NCI-H2227 (cell line): Measurements from ENCODE around the gene NKD2.
"Not testable (repeated sequence)": the region's sequence is repeated elsewhere in the genome, so short reads cannot be mapped to it uniquely, and the experiment has no call there.

Experiments used
- DNase-seq: peaks from one replicate; lab custom pipeline; 2025; ENCODE audit not compliant: unreplicated experiment; lab: John Stamatoyannopoulos, UW

Gene NKD2

DNA sequence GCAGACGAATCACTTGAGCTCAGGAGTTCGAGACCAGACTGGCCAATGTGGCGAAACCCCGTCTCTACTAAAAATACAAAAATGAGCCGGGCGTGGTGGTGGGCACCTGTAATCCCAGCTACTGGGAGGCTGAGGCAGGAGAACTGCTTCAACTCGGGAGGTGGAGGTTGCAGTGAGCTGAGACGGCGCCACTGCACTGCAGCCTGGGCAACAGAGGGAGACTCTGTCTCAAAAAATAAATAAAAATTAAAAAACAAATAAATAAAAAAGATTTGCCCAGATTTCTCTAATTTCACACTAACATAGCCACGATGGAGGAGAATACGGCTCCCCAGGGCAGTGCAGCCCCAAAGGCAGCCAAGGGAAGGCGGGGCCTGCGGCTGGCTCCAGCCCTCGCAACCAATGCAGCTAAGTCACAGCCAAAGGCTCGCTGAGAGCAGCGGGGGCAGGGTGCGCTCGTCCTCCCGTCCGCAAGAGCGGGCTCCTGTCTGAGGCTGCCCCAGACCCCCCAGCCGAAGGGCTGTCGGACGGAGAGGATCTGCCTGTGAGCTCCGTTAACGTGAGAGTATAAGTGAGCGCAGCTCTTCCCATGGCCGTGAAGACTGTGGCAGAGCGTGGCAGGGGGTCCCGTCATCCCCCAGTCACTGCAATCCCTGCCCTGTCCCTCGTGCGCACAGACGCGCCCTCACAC lies 59.7 kb downstream of the NKD2 start:
- no peak for DNase-seq

DNA sequence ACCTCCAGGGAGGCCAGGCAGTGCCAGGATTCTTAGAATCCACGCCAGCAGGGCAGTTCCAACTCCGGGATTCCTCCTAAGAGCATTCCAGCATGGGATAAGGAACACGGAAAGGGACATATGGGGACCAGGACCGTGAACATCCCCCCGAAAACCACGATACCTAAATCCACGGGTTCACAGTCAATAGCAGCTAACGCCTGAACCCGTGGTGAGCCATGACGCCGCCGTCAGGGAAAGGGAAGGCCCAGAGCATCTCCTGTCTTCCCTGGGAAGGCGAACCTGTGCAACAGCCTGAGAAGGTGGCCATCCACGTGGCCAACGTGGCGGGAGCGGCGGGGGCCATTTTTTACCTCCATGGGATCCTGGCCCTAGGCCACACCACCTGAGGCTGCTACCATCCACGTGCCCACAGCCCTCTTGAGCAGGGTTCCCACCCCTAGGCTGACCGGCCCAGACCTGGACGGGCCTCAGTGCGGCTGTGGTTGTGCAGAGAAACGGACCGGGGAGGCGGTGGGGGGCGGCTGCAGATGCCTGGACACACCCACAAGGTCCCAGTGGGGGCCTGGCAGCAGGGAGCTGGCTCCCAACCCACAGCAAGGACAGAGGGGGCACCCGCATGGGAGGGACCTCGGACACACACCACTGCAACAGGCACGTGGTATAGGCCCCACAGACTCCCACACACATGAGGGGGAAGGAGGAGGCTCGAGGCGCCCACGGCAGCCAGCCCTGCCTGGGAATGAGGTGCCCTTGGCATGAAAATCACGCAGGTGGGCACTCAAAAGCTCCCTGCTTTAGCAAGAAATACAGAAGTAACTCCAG lies 60.5 kb downstream of the NKD2 start:
- no peak for DNase-seq

DNA sequence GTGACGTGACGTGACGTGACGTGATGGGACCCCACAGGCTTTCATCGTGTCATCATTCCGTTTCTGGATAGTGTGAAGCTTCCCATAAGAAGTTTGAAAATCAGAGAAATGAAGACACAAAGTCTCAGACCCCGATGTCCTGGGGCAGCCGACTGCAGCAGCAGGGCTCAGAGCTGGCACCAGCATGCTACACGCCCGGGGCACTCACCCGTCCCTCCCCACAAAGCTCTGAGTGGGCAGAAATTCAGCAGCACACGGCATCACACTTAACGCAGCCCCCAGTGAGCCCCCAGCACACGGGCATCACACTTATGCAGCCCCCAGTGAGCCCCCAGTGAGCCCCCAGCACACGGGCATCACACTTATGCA lies 61.1 kb downstream of the NKD2 start:
- DNase-seq, result no peak

DNA sequence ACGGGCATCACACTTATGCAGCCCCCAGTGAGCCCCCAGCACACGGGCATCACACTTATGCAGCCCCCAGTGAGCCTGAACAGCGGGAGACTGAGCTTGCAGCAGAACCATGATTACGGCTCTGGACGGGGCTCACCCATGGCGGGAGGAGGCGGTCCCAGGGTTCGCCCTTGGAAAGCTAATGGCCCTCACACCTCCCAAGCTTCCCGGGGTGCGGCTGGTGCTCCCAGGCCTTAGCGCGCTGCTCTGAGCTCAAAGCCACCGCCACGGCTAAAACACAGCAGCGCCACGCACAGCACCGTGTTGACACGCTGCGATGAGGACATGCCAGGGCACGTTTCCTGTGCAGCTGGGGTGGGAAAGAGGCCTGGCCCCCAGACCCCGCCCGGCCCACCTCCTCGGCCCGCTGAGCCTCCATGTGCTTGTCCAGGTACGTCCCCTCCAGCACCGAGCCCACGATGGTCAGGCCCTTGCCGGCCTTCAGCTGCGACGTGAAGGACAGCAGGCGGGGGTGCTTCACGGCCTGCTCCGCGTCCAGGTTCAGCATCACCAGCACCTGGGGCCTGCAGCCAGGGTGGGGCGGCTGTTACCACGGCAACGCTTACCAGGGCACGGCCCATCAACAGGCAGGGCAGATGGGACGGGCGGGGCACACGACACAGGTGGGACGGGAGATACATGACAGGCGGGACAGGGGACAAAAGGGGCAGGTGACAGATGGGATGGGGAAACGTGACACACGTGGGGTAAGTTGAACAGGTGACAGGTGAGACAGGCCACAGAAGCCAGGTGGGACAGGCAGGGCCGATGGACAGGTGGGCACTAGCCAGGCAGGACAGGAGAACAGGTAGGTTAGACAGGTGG lies 64.9 kb downstream of the NKD2 start:
- no peak for DNase-seq

DNA sequence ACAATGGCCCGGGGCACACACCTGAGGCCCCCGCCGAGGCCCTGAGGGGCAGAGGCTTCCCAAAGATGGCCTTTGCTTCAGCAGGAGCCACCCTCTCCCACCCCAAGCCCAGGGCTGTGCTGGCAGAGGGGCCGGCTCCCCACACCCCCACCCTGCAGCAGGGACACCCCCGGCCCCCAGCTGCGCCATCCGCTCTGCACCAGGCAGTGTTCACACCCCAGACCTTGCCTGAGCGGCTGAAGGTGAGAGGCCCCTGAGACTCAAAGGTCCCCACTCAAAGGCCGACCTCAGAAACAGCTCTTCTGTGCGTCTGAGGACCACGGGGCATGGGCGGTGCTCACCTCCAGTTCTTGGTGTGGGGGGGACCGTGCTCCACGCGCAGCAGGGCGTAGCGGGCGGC lies 65.6 kb downstream of the NKD2 start:
- no peak for DNase-seq

DNA sequence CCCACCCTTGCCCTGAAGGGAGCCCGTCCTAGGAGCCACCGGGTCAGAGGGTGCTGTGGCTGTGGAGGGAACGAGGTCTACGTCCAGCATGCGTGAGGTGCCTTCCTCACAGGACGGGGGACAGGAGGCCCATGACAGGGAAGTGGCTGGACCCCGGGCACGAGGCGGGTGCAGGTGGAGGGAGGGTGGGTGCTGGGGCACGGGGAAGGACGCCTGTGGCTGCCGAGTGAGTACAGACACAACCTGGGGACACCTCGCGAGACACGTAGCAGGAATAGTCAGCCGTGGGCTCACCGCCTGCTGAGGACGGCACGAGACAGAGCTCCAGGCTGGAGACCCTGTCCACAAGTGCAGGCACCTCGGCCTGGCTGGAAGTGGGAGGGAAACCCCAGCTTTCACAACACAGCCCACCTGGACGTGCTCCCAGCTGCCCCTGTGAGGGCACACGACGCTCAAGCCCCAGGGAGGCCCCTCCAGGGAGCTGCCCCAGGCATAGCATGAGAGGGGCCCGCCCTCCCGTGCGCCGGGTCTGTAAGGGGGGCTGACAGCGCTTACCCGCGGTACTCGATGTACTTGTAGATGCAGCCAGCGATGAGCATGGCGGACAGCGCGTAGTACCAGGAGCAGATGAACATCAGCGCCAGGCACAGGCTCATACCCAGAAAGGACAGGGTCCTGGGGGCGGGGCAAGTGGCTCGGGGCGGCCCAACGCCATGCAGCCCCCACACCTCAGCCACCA lies 66.4 kb downstream of the NKD2 start:
- DNase-seq, result no peak

DNA sequence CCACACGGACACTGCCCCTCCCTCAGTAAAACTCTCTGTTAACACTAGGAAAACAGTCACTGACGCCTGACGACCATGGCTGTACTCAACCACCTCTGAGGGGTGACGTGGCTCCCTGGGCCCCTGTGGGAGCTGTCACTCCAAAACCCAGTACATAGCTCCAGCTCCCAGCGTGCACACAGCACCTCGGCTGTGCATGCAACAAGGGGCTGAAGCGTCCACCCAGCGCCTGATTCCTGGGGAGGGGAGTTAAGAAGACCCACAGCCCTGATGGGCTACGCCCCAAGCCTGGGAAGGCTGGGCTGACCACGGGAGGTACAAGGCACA lies 66.9 kb downstream of the NKD2 start:
- DNase-seq, result no peak

DNA sequence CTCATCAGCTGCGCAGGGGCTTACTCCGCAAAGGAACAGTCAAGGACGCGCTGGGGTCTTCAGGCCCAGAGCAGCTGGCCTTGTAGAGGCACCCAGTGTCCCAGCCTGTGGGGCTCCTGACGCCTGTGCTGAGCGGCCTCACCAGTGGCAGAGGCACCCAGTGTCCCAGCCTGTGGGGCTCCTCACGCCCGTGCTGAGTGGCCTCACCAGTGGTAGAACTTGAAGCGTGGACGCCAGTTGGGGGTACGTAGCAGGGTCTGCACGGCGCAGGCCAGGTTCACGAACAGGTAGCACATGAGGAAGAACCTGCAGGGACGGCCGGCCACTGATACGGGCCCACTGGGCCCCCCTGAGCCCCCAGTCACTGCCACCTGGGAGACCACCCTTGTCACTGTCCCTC lies 67.3 kb downstream of the NKD2 start:
- no peak for DNase-seq

DNA sequence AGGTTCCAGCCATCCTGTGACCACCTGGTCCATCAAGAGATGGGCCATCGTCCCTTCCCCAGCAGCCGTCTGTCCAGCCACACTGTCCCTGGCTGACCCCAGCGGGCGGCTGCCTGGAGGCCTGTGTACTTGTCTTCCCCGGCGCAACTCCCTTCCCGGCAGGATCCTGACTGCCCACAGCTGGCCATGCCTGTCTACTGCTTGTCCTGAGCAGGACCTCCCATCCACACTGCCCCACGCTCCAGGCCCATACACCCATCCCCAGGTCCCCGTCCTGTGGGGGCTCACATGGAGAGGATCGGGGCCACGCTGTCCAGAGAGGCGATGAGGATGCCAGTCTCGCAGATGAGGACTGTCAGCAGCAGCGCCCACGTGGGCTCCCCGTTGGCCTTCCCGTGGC lies 67.8 kb downstream of the NKD2 start:
- no peak for DNase-seq

DNA sequence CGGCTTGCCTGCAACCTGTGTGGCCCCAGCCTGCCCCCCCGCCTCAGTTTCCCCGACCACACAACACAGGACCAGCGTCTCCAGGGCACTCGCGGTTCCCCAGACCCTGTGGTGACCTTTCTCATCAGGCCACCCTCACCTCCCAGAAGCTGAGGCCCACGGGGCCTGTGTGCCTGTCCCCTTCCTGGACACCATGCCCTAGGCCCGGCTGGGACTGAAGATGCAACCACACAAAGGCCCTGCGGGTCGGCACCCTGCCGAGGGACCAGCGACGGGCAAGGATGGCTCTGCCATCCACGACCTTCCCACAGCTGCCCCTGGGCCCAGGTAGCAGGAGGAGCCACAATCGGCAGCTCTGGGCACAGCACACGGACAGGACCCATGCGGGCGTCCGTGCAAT lies 68.4 kb downstream of the NKD2 start:
- DNase-seq, result no peak

DNA sequence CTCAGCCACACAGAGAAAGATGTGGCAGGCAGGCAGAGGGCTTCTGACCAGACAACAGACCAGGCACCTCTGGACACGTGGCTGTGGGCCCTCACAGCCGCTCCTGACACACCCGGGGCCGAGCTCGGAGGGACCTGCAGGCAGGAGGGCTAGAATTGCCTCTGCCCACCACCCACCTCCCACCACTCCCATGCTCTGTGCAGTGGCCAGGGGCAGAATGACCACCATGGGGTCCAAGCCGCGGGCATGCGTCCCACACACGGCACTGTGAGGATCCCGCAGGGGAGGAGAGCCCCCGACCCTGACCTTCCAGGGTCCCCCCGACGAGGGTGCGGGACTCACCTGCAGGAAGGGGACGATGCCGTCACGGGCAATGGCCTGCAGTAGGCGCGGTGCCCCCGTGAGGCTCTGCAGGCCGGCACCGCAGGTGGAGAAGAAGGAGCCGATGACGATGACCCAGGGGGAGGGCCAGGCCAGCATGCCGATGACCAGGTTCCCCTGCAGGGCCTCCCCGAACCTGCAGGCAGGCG lies 69.0 kb downstream of the NKD2 start:
- no peak for DNase-seq

DNA sequence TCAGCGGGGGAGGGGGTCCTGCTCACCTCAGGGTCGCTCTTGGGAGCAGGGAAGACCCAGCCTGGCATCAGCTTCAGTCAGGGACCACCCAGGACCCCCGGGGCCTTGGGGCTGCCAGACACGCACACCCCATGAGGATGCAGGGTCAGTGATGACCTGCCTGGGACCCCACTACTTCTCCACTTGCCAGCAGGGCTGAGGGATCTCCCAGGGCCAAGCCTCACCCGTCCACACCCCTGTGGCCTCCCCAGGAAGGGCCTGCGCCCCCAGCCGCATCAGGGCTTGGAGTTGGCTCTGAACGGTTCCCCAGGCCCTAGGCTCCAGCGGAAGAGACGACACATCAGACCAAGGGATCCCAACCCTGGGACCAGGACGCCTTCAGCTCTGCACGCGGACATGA lies 69.6 kb downstream of the NKD2 start:
- DNase-seq, result no peak

DNA sequence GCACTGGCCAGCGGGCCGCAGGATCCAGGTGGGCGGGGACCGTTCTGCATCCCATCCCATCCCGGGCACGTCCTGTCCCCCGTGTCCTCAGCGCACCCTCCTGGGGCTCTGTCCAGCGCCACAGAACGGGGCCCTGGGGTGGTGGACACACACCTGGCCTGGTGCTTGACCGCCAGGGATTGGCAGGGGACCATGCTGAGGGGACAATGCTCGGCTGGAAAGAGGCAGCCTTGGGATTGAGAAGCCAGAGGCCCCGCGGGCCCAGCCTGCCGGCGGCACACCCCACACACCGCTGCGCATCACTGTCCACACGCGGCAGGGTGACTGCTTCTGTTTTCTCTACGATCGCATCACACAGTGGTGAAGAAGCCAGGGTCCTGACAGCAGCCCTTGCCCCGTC lies 70.2 kb downstream of the NKD2 start:
- no peak for DNase-seq

DNA sequence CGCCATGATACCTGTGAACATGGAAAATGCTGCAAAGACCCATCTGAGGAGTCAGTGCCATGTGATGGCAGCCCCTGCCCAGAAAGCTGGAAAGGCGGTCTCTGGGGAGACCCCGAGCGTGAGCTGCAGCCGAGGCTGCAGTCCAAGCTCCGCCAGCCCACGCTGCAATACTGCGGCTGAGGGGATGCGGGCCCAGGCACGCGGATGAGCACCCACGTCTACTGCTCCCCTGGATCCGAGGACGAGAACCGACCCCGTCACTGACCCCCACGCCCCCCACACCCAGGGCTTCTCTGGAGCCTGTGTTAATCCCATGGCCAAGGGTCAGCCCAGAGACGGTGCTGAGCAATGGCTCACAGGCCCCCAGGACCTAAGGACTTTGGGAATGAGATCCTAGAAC lies 70.9 kb downstream of the NKD2 start:
- DNase-seq, result no peak

DNA sequence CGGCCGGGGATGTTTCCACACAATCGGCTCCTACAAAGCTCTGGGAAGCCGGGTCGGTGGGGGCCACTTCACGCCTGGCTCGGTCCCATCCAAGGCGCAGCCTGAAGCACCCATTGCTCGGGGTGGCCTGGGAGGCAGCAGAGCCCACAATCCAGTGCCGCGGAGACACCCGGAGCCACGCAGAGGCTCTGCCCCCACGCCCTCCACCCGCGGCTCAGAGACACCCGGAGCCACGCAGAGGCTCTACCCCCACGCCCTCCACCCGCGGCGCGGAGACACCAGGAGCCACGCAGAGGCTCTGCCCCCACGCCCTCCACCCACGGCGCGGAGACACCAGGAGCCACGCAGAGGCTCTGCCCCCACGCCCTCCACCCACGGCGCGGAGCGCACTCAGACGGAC lies 71.4 kb downstream of the NKD2 start:
- no peak for DNase-seq

DNA sequence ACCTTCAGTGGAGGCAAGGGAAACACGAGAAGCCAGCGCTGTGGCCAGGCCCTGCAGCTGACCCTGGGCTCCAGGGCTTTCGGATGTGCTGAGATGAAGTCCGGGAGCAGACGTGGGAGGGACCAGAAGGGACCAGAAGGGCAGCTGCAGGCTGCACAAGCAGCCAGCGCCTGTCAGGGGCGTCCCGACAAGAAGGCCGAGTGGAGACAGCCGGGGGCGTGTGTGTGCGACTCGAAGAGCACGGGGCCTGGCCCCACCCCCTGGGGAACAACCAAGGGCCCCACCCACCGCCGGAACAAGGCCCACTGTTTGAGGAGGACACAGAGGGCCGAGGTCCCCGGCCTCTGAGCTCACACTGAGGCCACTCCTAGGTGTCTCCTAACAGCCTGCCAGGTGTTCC lies 71.8 kb downstream of the NKD2 start:
- DNase-seq, result no peak

DNA sequence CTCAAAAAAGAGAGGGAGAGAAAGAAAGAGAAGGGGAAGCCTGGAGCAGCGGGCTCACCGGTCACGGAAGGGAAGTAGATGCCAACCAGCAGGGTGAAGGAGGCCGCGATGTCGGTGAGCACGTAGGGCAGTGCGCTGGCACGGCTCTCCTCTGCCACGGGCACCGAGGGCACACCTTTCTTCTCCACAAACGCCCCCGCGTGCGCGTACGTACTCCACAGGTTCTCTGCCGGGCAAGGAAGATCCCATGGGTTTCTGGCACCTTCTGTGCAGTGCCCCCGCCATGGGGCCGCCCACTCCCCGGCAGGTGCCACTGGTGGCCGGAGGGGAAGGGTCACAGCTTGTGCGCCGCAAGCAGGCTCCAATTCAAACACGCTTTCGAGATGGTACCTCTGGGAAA lies 72.9 kb downstream of the NKD2 start:
- no peak for DNase-seq

DNA sequence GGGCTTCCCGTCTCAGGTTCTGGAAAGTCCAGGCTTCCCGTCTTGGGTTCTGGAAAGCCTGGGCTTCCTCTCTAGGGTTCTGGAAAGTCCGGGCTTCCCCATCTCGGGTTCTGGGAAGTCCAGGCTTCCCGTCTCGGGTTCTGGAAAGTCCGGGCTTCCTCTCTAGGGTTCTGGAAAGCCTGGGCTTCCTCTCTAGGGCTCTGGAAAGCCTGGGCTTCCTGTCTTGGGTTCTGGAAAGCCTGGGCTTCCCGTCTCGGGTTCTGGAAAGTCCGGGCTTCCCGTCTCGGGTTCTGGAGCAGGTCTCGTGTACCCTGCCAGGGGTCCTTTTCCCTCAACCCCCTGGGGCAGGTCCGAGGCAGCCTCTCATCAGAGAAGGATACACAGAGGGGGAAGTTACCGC lies 74.4 kb downstream of the NKD2 start:
- not testable (repeated sequence) for DNase-seq

DNA sequence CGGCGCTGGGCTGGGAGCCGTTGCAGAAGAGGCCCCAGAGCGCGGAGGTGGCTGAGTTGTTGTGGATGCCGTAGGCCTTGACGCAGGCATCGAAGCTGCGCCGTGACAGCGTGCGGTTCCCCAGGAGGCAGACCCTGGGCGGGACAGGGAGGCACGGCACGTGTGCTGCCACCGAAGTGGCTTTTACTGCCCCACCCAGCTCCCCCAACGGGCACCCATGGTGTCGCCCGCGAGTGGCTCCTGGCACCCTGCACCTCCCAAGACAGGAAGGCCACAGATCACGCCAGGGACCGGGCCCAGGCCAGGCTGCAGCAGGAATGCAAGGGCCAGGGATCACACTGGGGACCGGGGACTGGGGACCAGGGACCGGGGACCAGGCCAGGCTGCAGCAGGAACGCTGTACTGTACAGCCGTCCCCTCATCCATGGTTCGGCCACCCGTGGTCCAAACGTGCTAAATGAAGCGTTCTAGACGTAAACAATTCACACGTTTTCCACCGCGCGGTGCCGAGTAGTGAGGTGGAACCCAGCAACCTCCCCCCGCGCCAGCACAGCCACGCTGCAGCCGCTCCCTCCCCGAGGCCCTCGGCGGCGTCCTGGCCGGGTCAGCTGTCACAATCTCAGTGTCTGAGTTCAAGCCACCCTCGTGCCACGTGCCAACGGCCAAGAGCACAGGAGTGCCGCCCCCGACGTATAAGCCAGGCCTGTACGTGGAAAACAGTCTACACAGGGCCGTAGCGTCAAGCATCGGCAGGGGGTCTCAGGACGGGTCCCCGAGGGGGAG lies 75.4 kb downstream of the NKD2 start:
- no peak for DNase-seq

DNA sequence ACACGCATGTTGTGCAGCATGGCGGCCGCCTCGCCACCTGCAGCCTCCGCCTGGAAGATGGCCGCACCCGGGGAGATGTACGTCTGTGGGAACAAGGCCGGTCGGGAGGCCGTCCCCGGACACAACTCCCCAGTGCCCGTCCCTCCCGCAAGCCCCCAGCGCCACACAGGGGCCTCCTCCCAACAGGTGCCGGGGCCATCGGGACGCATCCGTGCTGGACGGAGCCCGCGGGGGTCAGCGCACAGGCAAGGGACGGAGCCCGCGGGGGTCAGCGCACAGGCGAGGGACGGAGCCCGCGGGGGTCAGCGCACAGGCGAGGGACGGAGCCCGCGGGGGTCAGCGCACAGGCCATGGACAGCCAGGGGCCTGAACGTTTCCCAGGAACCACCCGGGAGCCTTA lies 76.8 kb downstream of the NKD2 start:
- no peak for DNase-seq
